ENCODE measurements around the gene EEF1G.
A peak's percentile ranks its signal among the peaks of the same experiment; 100 is the strongest.

EEF1G gene

DNA sequence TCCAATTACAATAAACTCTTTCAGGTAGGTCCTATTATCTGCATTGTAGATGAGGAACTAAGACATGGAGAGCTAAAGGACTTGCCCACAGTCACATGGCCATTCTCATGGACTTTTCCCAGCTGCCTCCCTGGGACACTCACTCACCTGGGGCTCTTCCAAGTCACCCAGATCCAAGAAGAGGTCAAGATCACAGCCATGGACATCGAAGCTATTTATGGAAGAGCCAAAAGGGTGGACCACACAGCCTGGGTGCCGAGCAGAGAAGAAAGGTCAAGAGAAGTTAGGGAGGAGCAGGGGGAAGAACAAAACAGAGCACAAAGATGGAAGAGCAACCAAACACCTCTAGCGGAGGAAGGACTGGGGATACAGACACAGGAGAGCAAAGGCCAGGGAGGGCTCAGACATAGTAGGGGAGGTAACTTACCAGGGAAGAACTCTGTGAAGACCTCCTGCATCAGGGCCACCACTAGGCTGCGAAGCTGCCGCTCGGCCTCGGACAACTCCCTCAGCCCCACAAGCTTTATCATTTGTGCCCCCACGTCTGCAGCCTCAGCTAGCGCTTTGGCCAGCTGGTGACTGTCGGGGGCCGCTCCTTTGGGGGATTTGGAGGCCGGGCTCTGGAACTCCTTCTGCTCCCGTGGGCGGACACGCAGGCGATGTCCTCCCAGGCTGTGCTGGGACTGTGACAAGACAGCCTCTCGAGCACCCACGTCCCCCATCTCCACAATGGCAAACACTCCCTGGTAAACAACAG, 7.4 kb upstream of the EEF1G start:
- no peak for DNase-seq (ENCODE audit: low read depth)
- no peak overlapping the region for H3K4me3 ChIP-seq (ENCODE audit: low read depth, low read length)

DNA sequence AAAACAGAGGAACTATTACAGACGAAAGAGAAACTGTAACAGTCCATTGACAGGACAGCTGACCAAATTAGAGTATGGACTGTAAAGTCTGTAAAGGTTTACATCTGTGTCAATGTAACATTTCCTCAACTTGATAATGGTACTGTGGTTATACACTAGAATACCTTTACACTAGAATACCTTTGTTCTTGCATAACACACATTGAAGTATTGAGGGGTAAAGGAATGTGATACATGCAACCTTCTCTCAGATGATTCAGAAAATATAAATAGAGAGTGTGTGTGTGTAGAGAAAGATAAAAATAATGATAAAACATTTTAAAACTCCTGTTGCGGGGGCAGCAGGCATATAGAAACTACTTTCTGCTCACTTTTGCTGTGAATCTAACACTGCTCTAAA, 5.6 kb upstream of the EEF1G start:
- no peak for DNase-seq (ENCODE audit: low read depth)
- no peak overlapping the region for H3K4me3 ChIP-seq (ENCODE audit: low read depth, low read length)
- TF ChIP-seq, protein P1, sequence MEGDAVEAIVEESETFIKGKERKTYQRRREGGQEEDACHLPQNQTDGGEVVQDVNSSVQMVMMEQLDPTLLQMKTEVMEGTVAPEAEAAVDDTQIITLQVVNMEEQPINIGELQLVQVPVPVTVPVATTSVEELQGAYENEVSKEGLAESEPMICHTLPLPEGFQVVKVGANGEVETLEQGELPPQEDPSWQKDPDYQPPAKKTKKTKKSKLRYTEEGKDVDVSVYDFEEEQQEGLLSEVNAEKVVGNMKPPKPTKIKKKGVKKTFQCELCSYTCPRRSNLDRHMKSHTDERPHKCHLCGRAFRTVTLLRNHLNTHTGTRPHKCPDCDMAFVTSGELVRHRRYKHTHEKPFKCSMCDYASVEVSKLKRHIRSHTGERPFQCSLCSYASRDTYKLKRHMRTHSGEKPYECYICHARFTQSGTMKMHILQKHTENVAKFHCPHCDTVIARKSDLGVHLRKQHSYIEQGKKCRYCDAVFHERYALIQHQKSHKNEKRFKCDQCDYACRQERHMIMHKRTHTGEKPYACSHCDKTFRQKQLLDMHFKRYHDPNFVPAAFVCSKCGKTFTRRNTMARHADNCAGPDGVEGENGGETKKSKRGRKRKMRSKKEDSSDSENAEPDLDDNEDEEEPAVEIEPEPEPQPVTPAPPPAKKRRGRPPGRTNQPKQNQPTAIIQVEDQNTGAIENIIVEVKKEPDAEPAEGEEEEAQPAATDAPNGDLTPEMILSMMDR (conservative IDR thresholded peaks at IDR 0.05; ENCODE audit: low read depth, low read length) = no peak

More for the DNA sequence above, 7.4 kb upstream of the EEF1G start:
- TF ChIP-seq, protein P1 (conservative IDR thresholded peaks at IDR 0.05; ENCODE audit: low read depth, low read length) = no peak

DNA sequence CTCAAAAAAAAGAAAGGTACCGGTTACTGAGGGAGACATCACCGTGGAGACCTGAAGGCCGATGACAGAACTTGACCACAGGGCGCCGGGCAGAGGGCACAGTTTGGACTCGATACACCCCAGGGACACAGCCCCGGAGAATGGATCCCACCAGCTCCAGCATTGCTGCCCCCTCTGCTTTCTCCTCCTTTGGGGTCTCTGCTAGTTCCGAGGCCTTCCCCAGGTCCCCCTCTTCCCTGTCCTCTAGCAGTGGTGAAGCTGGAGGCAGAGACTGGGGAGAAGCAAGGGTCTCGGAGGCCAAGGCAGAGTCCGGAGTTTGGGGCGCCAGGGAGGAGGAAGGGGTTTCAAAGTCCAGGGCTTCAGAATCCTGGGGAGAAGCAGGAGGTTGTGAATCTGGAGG, 4.8 kb upstream of the EEF1G start:
- TF ChIP-seq, protein P1 (conservative IDR thresholded peaks at IDR 0.05; ENCODE audit: low read depth, low read length) = no peak
- H3K4me3 ChIP-seq (ENCODE audit: low read depth, low read length) = no peak overlapping the region
- no peak for DNase-seq (ENCODE audit: low read depth)

DNA sequence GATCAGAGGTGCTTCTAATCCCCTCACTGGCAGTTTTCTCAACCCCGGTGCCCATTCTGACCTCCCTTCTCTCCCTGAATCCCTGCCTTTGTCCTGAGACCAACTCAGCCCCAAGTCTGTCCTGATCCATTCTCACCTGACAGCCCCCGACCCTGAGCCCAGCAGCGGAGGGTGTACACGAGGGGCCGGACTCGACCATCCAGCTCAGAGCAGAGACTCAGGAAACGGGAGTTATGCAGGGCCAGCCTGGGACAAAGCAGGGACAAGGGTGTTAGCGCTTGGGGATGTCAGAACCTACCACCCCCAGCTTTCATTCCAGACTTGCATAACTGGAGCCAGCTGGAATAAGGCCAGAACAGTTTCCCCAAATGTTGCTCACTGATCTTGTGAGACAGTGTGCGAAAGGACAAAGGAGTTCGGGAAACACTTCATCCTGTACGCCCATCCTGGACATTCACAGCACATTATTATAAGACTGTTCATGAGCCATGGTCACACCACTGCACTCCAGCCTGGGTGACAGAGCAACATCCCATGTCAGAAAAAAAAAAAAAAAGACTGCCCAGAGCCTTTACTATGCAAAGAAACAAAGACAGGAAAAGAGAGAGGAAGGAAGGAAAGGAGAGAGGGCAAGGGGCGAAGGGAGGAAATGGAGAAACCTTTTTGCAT, 3.5 kb upstream of the EEF1G start:
- TF ChIP-seq, protein P1 (conservative IDR thresholded peaks at IDR 0.05; ENCODE audit: low read depth, low read length) = no peak
- peak; percentile 45 for DNase-seq (ENCODE audit: low read depth)

DNA sequence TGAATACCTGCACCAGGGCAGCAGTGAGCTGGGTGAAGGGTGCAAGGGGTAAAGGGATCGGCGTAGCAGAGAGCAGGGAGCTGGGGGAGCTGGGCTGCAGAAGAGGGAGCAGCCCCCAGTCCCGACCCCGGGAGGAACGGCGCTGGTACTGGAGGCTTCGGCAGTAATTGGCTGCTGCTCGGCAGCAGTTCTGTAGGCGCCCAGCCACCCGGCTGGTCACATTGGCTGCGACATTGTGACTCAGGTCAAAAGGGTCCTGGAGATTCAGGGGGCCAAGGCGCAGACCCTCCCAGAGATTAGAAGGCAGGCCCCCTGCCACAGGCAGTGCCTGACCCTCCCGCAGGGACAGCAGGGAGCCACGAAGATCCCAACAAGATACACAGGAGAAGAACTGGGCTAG, 2.1 kb upstream of the EEF1G start:
- peak overlapping the region; percentile 85 for H3K4me3 ChIP-seq (ENCODE audit: low read depth, low read length)
- DNase-seq (ENCODE audit: low read depth) = no peak
- TF ChIP-seq, protein P1 (conservative IDR thresholded peaks at IDR 0.05; ENCODE audit: low read depth, low read length) = no peak

More for the DNA sequence above, 3.5 kb upstream of the EEF1G start:
- no peak overlapping the region for H3K4me3 ChIP-seq (ENCODE audit: low read depth, low read length)

DNA sequence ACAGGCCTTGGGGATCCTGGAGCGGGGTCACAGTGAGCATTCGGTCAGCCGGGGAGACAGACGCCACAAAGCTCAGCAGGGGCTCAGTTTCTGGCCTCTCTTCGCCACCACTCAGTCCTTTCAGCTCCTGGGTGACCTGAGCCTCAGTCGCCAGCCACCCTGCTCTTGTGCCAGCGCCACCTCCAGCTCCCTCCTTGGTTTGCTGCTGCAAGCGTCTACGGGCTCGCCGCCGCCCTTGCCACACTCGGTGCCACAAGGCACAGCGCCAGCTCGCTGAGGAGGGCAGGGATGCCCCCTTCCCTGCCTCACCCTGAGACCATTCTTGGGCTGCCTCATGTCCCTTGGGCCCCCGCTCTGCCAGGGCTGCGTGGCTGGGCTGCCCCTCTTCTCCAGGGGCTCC, 1.5 kb upstream of the EEF1G start:
- peak overlapping the region; percentile 85 for H3K4me3 ChIP-seq (ENCODE audit: low read depth, low read length)
- DNase-seq (ENCODE audit: low read depth) = no peak
- TF ChIP-seq, protein P1 (conservative IDR thresholded peaks at IDR 0.05; ENCODE audit: low read depth, low read length) = no peak

All from choroid plexus epithelial cell (primary cell).